ENCODE results near the gene WASF1.

The WASF1 gene

DNA sequence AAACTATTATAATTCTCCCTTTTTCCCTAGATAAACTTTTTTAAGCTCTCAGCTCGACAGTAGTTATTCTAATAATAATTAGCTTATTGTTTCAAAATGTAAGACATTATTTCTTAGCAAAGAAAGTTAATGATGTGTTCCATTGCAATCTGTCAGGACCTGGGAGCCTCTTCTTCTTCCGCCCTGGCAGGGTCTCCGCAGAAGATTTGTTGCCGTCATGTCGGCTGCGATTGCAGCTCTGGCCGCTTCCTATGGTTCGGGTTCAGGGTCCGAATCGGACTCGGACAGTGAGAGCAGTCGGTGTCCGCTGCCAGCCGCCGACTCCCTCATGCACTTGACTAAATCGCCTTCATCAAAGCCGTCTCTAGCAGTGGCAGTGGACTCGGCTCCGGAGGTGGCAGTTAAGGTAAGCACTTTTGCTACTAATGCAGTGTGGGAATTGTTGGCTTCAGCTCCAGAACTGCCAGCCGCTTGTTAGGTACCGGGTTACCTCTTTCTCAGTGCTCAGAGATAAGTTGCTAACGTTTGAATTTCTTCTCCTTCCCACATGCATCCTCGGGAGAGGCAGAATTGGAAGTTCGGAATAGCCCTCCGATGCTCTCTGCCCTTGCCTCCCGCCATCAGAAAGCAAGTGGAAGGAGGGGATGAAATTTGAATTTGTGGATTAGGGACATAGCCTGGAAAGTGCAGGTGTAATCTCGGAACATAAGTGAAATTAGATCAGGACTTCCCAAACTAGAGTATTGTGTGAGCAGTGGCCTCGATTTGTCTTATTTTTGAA, 948 bp upstream of the WASF1 start, which contains the start of gene CDC40:
CDC40 (plus strand) TSS at position 200 of the 781 bp plus-strand sequence; CDS start at position 218, 18 bp downstream.
- H3K9me3 ChIP-seq (ENCODE audit: insufficient read depth, low read depth, low read length), result no peaks in the 10 kb centered on the region
- no peaks in the 10 kb centered on the region for H3K9me2 ChIP-seq (replicated peaks; ENCODE audit: low read depth, low read length)
- H3K27me3 ChIP-seq (ENCODE audit: insufficient read depth, low read length, poor library complexity, severe bottlenecking), result no peaks in the 10 kb centered on the region
- peak within 1 kb of the TSS; percentile 82 for H3K4me3 ChIP-seq (ENCODE audit: low read length, poor library complexity, severe bottlenecking)
- TF ChIP-seq EZH2phosphoT487 (IDR thresholded peaks at IDR 0.05; ENCODE audit: borderline replicate concordance) (no peak), CTCF (conservative IDR thresholded peaks at IDR 0.05; ENCODE audit: low read length) (no peak)
- H3F3A ChIP-seq (ENCODE audit: low read depth), result 0 out of 2 replicates have a peak, but pooled peaks cover 2% of the 10 kb centered on the region
- peaks cover 78% of the 10 kb centered on the region for H3K79me2 ChIP-seq (ENCODE audit: insufficient read depth, low read length)
- peak within 1 kb of the TSS; percentile 85 for H3K9ac ChIP-seq (ENCODE audit: low read depth, low read length, poor library complexity, severe bottlenecking)
- peaks cover 60% of the 10 kb centered on the region for H3K4me1 ChIP-seq (ENCODE audit: insufficient read depth, low read length, poor library complexity, severe bottlenecking)
- peaks cover 64% of the 10 kb centered on the region for H4K20me1 ChIP-seq (ENCODE audit: insufficient read depth, low read length, poor library complexity, severe bottlenecking)
- peak within 1 kb of the TSS; percentile 97 for H2AFZ ChIP-seq (ENCODE audit: low read length)
- H3K36me3 ChIP-seq (ENCODE audit: insufficient read depth, low read length), result no peaks in the 10 kb centered on the region
- H3K4me2 ChIP-seq (ENCODE audit: low read depth, low read length, poor library complexity, severe bottlenecking), result peak within 1 kb of the TSS; percentile 94

DNA sequence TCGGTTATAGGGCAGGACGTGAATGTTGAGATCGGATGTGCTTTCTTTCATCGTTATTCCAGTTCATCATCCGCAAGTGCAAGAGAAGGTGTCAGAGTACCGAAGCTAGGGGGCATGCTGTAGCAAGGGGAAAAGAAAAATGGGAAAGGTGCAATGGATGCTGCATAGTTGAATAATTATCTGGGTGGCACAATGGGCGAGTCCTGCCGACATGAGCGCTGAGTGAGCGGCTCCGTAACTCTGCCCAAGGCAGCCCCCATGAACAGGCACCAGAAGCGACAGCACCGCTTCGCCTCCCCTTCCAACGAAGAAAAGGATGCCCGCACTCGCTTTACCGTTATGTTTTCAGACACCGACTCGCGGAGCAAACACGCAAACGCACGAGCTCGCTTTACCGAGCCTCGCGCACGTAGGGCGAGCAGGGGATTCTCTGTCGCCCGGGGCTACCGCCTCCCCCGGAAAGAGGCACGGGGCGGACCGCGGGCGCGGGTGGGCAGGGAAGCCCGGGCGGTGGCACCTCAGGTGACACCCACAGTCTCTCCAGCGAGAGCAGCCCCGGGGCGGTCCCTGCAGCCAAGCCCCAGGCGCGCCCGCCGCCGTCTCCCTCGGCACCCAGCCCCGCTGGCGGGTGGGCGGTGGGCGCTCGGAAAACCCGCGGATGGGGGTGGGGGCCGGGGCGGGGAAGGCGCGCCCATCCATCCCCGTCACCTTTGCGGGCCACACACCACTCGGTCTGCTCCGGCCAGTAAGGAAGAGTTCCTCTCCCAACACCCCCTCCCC, 654 bp downstream of the WASF1 start:
- peaks cover 63% of the 10 kb centered on the region for H3K4me1 ChIP-seq (ENCODE audit: insufficient read depth, low read length, poor library complexity, severe bottlenecking)

More for the DNA sequence above, 654 bp downstream of the WASF1 start:
- Histone ChIP-seq H3K9ac (ENCODE audit: low read depth, low read length, poor library complexity, severe bottlenecking) (peak overlapping the region; percentile 72), H3K36me3 (ENCODE audit: insufficient read depth, low read length) (no peaks in the 10 kb centered on the region), H3K27me3 (ENCODE audit: insufficient read depth, low read length, poor library complexity, severe bottlenecking) (no peaks in the 10 kb centered on the region), H3K79me2 (ENCODE audit: insufficient read depth, low read length) (peaks cover 78% of the 10 kb centered on the region), H4K20me1 (ENCODE audit: insufficient read depth, low read length, poor library complexity, severe bottlenecking) (peaks cover 67% of the 10 kb centered on the region), H3F3A (ENCODE audit: low read depth) (no peaks in the 10 kb centered on the region), H3K9me3 (ENCODE audit: insufficient read depth, low read depth, low read length) (no peaks in the 10 kb centered on the region), H3K9me2 (replicated peaks; ENCODE audit: low read depth, low read length) (no peaks in the 10 kb centered on the region), H2AFZ (ENCODE audit: low read length) (peak overlapping the region; percentile 97), H3K4me3 (ENCODE audit: low read length, poor library complexity, severe bottlenecking) (peak overlapping the region; percentile 82), H3K4me2 (ENCODE audit: low read depth, low read length, poor library complexity, severe bottlenecking) (peak overlapping the region; percentile 94)
- TF ChIP-seq EZH2phosphoT487 (IDR thresholded peaks at IDR 0.05; ENCODE audit: borderline replicate concordance) (no peak), CTCF (conservative IDR thresholded peaks at IDR 0.05; ENCODE audit: low read length) (peak; percentile 67)
